ENCODE data around the gene GKN2.

Gene GKN2

GRCh38 chr2:68952887-68953521 lies at the start of gene GKN2:
TSS of gene GKN2 (minus strand) at chr2:68952893. CDS start at chr2:68952861, 32 bp downstream.
- no peak for DNase-seq (ENCODE audit: low read depth in 2 of 2)

GRCh38 chr2:69001879-69002278 lies 49.2 kb upstream of the GKN2 start:
- DNase-seq (ENCODE audit: low read depth in 2 of 2), result no peak

GRCh38 chr2:68997401-68997800 lies 44.7 kb upstream of the GKN2 start:
- no peak for DNase-seq (ENCODE audit: low read depth in 2 of 2)

GRCh38 chr2:68995916-68996315 lies 43.2 kb upstream of the GKN2 start:
- no peak for DNase-seq (ENCODE audit: low read depth in 2 of 2)

GRCh38 chr2:68994864-68995263 lies 42.2 kb upstream of the GKN2 start:
- DNase-seq (ENCODE audit: low read depth in 2 of 2), result no peak

GRCh38 chr2:68993660-68994059 lies 41.0 kb upstream of the GKN2 start:
- DNase-seq (ENCODE audit: low read depth in 2 of 2), result no peak

- DNase-seq (ENCODE audit: low read depth in 2 of 2), result no peak
Observed at GRCh38 chr2:68992933-68993332, 40.2 kb upstream of the GKN2 start.

- no peak for DNase-seq (ENCODE audit: low read depth in 2 of 2)
Observed at GRCh38 chr2:68992341-68992740, 39.6 kb upstream of the GKN2 start.

- no peak for DNase-seq (ENCODE audit: low read depth in 2 of 2)
Observed at GRCh38 chr2:68989035-68989434, 36.3 kb upstream of the GKN2 start.

- DNase-seq (ENCODE audit: low read depth in 2 of 2), result no peak
Observed at GRCh38 chr2:68987021-68987503, 34.4 kb upstream of the GKN2 start.

- no peak for DNase-seq (ENCODE audit: low read depth in 2 of 2)
Observed at GRCh38 chr2:68980956-68981355, 28.3 kb upstream of the GKN2 start.

GRCh38 chr2:68978098-68978497 lies 25.4 kb upstream of the GKN2 start:
- DNase-seq (ENCODE audit: low read depth in 2 of 2), result no peak

- DNase-seq (ENCODE audit: low read depth in 2 of 2), result no peak
Observed at GRCh38 chr2:68977453-68977852, 24.8 kb upstream of the GKN2 start.

GRCh38 chr2:68975844-68976243 lies 23.2 kb upstream of the GKN2 start:
- no peak for DNase-seq (ENCODE audit: low read depth in 2 of 2)

- no peak for DNase-seq (ENCODE audit: low read depth in 2 of 2)
Observed at GRCh38 chr2:68974946-68975665, 22.4 kb upstream of the GKN2 start.

- no peak for DNase-seq (ENCODE audit: low read depth in 2 of 2)
Observed at GRCh38 chr2:68974251-68974650, 21.6 kb upstream of the GKN2 start, which contains the start of gene GKN1. TSS of gene GKN1 (plus strand) at chr2:68974636. CDS start at chr2:68974678, 42 bp downstream.

GRCh38 chr2:68971591-68972231 lies 19.0 kb upstream of the GKN2 start:
- no peak for DNase-seq (ENCODE audit: low read depth in 2 of 2)

GRCh38 chr2:68970566-68971265 lies 18.0 kb upstream of the GKN2 start:
- DNase-seq (ENCODE audit: low read depth in 2 of 2), result no peak

- DNase-seq (ENCODE audit: low read depth in 2 of 2), result no peak
Observed at GRCh38 chr2:68969736-68970490, 17.2 kb upstream of the GKN2 start.

GRCh38 chr2:68968221-68968620 lies 15.5 kb upstream of the GKN2 start:
- DNase-seq (ENCODE audit: low read depth in 2 of 2), result no peak

- DNase-seq (ENCODE audit: low read depth in 2 of 2), result no peak
Observed at GRCh38 chr2:68964282-68964681, 11.6 kb upstream of the GKN2 start.

Measured in stimulated activated CD4-positive, alpha-beta T cell treated with anti-CD3 and anti-CD28 coated beads, Interleukin-15, amount 100 ng/mL, for 48 hours (primary cell).